HEK293T (cell line): Measurements from ENCODE around the gene DOK7.

Experiments
- ARNT ChIP-seq: fragments of 450-650 bp; IDR thresholded peaks from 2 replicates; pipeline ENCODE4 v1.6.1; 2017; ENCODE audit warnings: mild to moderate bottlenecking
- BHLHE40 ChIP-seq: fragments of 450-650 bp; IDR thresholded peaks from 2 replicates; pipeline ENCODE4 v1.6.1; 2016; ENCODE audit warnings: mild to moderate bottlenecking, moderate library complexity, borderline replicate concordance
- FOXK2 ChIP-seq: fragments of 450-650 bp; IDR thresholded peaks from 2 replicates; pipeline ENCODE4 v1.6.1; 2016; ENCODE audit warnings: mild to moderate bottlenecking
- FOXM1 ChIP-seq: fragments of 450-650 bp; IDR thresholded peaks from 2 replicates; pipeline ENCODE4 v1.6.1; 2017; ENCODE audit warnings: mild to moderate bottlenecking, borderline replicate concordance
- HDGF ChIP-seq: fragments of 450-650 bp; IDR thresholded peaks from 2 replicates; pipeline ENCODE4 v1.6.1; 2017; ENCODE audit warnings: antibody characterized with exemption, borderline replicate concordance
- L3MBTL2 ChIP-seq: fragments of 450-650 bp; conservative IDR thresholded peaks from 2 replicates; pipeline ENCODE4 v1.6.1; 2016; ENCODE audit warnings: mild to moderate bottlenecking
- LEF1 ChIP-seq: fragments of 450-650 bp; IDR thresholded peaks from 2 replicates; pipeline ENCODE4 v1.6.1; 2017; ENCODE audit warnings: mild to moderate bottlenecking, borderline replicate concordance
- NFRKB ChIP-seq: fragments of 450-650 bp; IDR thresholded peaks from 2 replicates; pipeline ENCODE4 v1.6.1; 2016; ENCODE audit warnings: mild to moderate bottlenecking, moderate library complexity
- SP1 ChIP-seq: fragments of 450-650 bp; IDR thresholded peaks from 2 replicates; pipeline ENCODE4 v1.6.1; 2017
- SUZ12 ChIP-seq: fragments of 450-650 bp; IDR thresholded peaks from 2 replicates; pipeline ENCODE4 v1.6.1; 2016; ENCODE audit warnings: mild to moderate bottlenecking
- TARDBP ChIP-seq: fragments of 450-650 bp; IDR thresholded peaks from 2 replicates; pipeline ENCODE4 v1.6.1; 2016
- TF ChIP-seq, protein P1 (sequence below): fragments of 450-650 bp; IDR thresholded peaks from 2 replicates; pipeline ENCODE4 v1.6.1; 2016

- no peak for TF ChIP-seq BHLHE40
- TF ChIP-seq L3MBTL2, result no peak
- no peak for TF ChIP-seq HDGF
- TF ChIP-seq NFRKB, result no peak
- TF ChIP-seq SUZ12, result no peak
- no peak for TF ChIP-seq SP1
- no peak for TF ChIP-seq FOXM1
- TF ChIP-seq, protein P1, sequence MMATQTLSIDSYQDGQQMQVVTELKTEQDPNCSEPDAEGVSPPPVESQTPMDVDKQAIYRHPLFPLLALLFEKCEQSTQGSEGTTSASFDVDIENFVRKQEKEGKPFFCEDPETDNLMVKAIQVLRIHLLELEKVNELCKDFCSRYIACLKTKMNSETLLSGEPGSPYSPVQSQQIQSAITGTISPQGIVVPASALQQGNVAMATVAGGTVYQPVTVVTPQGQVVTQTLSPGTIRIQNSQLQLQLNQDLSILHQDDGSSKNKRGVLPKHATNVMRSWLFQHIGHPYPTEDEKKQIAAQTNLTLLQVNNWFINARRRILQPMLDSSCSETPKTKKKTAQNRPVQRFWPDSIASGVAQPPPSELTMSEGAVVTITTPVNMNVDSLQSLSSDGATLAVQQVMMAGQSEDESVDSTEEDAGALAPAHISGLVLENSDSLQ, result no peak
- no peak for TF ChIP-seq FOXK2
- TF ChIP-seq LEF1, result no peak
- no peak for TF ChIP-seq ARNT
- no peak for TF ChIP-seq TARDBP
Measured at GRCh38 chr4:3489451-3489962, 26.4 kb downstream of the DOK7 start.
